ENCODE results near the gene ECHS1.

The ECHS1 gene

GRCh38 chr10:133358162-133358924, 14.8 kb downstream of the ECHS1 start:
- no peak for DNase-seq (ENCODE audit: low read depth, low spot score)

DNA sequence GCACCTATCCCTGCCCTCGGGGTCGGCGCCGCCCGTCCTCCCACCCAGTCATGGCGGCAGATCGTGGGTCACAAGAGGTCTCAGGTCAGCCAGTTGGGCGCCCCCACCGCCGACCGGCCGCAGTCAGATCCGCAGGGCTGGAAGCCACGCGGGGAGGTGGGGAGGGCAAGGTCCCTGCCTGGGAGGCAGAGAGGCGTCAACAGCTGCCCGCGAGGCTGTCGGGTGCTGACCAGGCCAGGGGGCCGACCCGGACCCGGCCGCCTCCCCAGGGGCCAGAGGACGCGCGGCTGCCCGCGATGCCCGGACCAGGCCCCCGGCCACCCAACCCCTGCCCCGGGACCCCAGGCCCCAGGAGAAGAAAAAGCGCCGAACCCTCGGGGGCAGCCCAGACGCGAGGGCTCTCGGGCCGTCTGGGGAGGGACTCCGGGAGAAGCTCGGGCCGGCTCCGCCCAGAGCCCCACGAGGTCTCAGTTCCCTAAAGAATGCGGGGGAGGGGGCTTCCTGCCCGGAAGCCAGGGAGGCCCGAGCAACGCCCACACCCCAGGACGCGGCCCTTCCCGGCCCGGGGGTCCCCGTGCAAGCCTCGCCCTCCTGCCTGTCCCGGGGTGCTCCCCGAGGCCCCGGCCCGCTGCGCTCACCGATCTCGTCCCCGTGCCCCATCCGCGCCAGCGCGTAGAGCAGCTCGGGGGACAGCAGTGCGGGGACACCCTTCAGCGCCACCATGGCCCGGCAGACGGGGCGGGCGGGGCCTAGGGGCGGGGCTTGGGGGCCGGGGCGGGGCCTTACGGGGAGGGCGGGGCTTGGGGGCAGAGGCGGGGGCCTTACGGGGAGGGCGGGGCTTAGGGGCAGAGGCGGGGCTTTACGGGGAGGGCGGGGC, 15.6 kb downstream of the ECHS1 start, which contains the start of gene FUOM:
TSS of gene FUOM (minus strand) at position 735 of the 877 bp plus-strand sequence. CDS start at position 723, 12 bp downstream.
- no peak for DNase-seq (ENCODE audit: low read depth, low spot score)

- DNase-seq (ENCODE audit: low read depth, low spot score), result no peak
These were observed 16.4 kb downstream of the ECHS1 start for GRCh38 chr10:133356549-133357284.

- no peak for DNase-seq (ENCODE audit: low read depth, low spot score)
These were observed 17.2 kb downstream of the ECHS1 start for GRCh38 chr10:133355991-133356390.

- DNase-seq (ENCODE audit: low read depth, low spot score), result no peak
These were observed 17.9 kb downstream of the ECHS1 start for GRCh38 chr10:133355266-133355665.

DNA sequence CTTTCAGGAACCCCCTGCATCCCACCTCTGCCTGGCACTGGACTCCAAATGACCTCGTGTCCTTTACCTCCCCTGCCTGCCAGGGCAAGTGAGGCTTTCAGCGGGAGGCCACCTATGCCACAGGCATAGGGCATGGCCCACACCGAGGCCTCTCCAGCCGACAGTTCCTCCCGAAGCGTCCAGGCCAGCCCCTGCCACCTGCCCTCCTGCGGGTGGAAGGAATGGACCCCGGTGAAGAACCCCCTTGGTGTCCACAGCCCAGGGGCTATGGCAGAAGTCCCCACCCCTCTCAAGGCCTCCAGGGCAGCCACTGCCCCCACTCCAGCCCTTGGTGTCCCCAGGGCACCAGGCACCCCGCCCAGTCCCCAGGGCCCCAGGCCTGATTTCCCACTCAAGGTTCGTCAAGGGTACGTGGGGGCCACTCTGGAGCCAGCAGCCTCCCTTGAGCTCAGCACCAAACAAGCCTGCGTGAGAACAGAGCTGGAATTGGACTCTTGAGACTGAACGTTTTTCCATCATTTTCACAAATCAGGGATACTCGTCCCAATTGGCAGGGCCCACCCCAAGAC, 18.4 kb downstream of the ECHS1 start:
- no peak for DNase-seq (ENCODE audit: low read depth, low spot score)

DNA sequence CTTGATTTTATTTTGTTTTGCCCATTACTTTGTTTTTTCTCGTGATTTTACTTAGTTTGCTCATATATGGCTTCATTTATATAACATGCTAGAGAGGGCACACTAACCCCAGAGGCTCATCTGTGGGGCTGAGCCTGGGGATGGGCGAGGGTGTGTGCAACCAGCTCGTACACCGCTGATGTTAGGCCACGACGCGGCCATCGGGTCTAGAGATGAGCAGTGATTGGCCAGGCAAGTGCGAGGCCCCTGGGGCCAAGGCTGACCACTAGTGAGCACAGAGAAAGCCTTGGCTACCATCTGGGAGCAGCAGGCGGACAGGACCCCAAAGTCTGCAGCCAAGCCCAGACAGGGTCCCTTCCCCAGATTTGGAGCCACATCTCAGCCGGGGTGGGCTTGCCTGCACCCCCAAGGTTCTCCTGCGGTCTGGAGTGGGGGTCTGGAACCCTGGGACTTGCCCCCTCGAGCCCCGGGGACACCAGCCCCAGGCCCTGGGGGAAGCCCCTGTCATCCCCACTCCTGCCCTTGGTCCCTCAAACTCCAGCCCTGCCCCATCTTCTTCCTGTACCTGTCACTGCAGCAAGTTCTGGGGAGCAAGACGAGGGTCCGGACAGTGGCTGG, 19.1 kb downstream of the ECHS1 start:
- DNase-seq (ENCODE audit: low read depth, low spot score), result no peak

DNA sequence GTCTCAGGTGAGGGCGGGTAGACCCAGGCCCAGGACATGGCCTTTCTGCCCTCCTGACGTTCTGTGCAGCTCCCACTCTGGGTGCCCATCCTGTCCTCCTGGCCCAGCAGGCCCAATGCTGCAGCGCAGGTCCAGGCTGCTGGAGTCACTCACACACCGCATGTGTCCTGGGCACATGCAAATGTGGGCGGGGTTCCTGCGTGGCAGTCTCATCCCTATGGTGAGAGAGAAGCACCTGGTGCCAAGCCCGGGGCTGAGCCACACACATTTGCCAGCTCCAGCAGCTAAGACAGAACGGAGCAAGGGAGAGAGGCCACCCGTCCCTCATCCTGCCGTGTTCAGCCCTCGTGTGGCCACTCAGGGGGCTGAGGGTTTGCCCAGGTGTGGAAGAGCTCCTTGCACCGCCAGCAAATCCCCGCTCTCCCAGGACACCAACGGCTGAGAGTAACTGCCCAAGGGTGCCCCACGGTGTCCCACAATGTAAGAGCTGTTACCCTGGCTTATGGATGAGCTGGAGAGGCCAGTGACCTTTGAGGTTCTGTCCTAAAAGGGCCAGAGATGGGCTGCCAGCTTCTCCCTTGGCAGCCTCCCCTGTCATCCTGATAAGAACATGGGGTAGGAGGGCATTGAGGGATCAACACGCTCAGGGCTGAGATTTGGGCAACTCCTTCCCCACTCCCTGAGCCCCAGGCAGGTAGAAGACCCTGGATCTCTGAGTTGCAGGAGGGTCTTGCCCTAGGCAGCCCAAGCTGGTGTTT, 19.8 kb downstream of the ECHS1 start:
- DNase-seq (ENCODE audit: low read depth, low spot score), result no peak

GRCh38 chr10:133351408-133352318, 21.5 kb downstream of the ECHS1 start:
- no peak for DNase-seq (ENCODE audit: low read depth, low spot score)

DNA sequence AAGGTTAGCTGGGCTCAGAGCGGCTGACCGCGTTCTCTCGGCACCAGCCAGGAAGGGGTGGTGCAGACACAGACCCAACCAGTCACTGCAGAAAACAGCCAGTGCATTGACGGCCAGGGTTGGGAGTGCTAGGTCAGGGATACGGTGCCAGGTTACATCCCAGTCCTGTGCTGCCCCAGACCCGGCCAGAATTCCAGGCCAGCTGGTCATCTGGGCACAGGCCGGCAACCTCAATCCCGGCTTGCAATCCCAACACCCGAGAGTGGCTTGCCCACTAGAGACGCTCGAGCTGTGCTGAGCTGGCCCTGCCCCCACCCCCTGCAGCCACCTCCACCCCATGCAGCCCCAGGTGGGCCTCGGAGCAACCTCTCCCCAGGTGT, 22.2 kb downstream of the ECHS1 start:
- DNase-seq (ENCODE audit: low read depth, low spot score), result no peak

DNA sequence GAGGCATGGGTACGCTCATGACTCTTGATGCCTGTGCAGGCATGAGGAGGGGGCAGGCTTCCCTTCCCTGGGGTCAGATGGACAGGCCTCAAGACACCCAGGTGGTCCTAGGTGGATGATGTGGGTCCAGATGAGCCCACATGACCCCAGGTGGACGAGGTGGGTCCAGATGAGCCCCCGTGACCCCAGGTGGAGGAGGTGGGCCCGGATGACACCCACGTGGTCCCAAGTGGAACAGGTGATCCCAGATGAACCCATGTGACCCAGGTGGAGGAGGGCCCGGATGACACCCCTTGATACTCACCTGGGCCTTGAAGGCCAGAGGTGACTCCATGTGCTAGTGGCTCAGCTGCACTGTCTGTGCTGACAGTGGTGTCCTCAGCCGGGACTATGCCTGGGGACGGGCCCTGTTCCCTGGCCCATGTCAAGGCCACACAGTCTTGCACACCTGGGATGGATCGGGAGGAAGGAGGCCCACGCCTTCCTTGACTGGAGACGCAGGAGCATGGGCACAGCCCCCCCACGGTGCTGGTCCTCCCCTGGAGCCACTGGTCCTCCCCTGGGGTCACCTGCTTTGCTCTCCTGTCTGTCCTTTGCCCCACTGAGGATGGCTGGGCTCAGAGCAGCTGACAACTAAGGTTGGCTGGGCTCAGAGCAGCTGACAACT, 22.7 kb downstream of the ECHS1 start:
- no peak for DNase-seq (ENCODE audit: low read depth, low spot score)

DNA sequence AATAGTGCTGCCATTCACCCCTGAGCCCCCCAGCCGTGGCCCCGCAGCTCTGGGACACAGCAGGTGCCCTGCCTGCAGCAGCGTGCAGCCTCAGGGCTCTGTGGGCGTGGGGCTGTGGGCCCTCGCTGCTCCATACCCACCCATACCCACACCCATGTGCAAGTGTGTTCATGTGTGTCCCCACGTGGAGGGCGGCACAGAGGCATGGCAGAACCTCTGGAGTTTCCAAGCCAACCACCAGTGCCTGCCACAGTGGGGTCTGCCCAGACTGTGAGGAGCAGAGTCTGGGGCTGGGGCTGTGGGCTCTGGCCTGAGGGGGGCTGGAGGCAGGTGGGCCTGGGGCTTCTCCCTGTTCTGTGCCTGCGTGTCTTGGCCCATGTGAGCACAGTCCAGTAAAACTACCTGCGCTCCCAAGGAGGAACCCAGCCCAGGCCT, 23.6 kb downstream of the ECHS1 start:
- no peak for DNase-seq (ENCODE audit: low read depth, low spot score)

- DNase-seq (ENCODE audit: low read depth, low spot score), result no peak
These were observed 24.0 kb downstream of the ECHS1 start for GRCh38 chr10:133349160-133349568.

DNA sequence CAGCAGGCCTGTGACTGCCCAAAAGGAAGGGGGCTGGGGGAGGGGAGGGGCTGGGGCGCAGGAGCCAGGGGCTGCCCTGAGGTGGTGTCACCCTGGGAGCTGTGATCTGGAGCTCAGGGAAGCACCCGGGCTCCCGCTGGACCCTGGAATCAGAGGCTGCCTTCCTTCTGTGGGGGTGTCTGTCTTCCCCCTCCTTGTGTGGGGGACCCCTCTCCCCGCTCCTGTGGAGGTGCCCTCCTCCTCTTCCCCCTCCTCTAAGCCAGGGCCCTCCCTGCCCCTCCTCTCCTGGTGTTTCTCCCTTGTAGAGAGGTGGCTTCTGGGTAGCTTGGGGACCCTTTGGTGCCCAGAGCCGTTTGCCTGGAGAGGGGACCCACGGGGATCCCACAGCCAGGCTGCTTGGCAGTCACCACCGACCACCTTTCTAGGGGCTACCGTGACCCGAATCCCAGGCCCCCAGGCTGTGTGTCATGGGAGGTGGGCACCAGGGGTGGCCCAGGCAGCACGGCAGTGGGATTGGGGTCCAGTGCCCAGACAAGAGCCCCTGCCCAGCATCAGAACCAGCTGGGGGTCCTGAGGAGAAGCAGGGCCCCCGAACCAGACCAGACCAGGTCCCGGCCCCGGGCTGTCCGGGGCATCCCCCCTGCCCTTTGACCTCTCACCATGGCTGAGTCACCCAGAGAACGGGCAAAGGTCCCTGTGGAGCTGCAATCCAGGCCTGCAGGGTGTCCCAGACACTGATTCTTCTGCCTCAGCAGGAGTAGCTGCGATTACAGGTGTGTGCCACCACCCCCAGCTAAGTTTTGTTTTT, 25.2 kb downstream of the ECHS1 start:
- DNase-seq (ENCODE audit: low read depth, low spot score), result no peak

- DNase-seq (ENCODE audit: low read depth, low spot score), result no peak
These were observed 26.7 kb downstream of the ECHS1 start for GRCh38 chr10:133346413-133346812.

DNA sequence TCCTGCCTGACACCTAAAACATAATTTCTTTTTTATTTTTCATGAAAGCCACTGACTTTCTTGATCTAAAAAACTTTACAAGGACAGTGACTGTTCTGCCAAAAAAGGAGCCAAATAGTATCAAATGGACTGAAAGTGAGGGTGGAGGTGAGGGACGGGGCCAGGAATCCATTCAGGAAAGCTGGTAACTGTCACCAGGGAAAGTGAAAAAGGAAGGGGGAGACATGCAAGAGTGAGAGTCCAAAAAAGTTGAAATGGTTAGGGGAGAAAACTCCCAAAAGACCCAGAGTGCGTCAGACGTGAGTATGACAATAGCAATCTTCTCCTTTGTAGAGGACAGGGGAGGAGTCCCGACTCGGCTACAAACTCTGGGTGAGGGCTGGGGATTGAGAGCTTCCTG, 28.9 kb downstream of the ECHS1 start:
- DNase-seq (ENCODE audit: low read depth, low spot score), result no peak

DNA sequence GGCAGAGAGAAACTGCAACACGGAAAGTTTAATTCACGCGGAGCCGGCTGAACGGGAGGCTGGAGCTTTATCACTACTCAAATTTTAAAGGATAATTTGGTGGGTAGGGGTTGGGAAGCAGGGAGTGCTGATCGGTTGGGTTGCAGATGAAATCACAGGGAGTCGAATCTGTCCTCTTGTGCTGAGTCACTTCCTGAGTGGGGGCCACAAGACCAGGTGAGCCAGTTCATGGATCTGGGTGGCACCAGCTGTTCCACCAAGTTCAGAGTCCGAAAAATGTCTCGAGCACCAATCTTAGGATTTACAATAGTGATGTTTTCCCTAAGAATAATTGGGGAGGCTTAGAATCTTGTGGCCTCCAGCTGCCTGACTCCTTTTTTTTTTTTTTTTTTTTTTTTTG, 29.6 kb downstream of the ECHS1 start:
- DNase-seq (ENCODE audit: low read depth, low spot score), result no peak

DNA sequence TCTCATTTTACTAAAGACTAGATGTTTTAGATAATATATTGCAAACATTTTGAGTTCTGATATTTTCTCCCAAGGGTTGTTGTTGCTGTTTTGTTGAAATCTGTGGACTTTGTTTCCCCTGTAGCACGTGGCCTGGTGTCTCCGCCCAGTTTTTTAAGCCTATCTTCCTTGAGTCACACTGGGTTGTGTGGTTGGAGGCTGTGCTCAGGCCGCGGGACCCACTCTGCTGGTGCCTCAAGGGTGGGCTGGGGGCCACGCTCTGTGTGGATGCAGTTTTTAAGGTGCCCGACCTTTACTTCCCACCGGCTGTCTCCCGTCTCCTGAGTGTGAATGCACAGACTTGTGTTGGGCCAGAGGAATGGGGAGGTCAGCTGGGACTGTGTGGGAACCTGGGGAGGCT, 30.2 kb downstream of the ECHS1 start:
- DNase-seq (ENCODE audit: low read depth, low spot score), result no peak
